ENCODE results near the gene DDX55. TPM values are rescaled to one million over a fixed set of nuclear protein-coding genes. Genes with fewer than 3 reads are reported as not detected.

Gene DDX55, protein sequence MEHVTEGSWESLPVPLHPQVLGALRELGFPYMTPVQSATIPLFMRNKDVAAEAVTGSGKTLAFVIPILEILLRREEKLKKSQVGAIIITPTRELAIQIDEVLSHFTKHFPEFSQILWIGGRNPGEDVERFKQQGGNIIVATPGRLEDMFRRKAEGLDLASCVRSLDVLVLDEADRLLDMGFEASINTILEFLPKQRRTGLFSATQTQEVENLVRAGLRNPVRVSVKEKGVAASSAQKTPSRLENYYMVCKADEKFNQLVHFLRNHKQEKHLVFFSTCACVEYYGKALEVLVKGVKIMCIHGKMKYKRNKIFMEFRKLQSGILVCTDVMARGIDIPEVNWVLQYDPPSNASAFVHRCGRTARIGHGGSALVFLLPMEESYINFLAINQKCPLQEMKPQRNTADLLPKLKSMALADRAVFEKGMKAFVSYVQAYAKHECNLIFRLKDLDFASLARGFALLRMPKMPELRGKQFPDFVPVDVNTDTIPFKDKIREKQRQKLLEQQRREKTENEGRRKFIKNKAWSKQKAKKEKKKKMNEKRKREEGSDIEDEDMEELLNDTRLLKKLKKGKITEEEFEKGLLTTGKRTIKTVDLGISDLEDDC
- total RNA-seq: 19.8 TPM

DNA sequence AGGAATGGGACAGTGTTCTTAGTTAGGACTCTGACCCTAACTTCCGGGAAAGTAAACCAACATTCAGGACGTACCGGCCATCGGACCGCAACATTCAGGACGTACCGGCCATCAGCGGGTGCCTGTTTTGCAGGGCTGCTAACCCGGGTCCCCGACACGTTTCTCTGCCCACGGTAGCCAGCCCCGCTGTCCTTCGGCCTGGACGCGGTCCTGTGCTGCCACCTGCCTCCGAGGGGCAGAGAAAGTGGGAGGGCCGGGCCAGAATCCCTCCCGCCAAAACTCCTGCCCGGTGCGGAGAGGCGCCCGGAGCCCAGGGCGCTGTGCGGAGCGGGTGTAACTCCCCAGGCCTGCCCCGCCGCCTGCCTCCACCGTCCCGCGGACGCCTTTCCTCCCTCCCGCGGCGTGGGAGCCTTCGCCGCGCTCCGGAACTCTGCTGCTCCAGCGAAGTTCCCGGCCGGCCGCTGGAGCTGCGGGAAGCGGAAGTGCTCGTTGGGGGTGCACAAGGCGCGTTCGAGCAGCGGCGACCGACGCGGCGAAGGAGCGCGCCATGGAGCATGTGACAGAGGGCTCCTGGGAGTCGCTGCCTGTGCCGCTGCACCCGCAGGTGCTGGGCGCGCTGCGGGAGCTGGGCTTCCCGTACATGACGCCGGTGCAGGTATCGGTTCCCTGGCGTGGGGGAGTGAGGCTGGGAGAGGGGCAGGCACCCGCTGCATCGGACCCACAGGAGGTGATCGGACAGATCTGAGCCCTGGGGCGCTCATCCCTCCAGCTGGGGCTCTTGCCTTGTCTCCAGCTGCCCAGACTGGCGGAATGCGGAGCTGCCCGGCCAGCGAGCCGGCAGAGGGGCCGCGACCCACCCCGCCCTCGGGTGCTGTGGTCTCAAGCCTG is at the start of gene DDX55:
Gene DDX55, plus strand, starts transcription at position 498 of the 888 bp plus-strand sequence. Its CDS starts 50 bp downstream, at position 548.

DNA sequence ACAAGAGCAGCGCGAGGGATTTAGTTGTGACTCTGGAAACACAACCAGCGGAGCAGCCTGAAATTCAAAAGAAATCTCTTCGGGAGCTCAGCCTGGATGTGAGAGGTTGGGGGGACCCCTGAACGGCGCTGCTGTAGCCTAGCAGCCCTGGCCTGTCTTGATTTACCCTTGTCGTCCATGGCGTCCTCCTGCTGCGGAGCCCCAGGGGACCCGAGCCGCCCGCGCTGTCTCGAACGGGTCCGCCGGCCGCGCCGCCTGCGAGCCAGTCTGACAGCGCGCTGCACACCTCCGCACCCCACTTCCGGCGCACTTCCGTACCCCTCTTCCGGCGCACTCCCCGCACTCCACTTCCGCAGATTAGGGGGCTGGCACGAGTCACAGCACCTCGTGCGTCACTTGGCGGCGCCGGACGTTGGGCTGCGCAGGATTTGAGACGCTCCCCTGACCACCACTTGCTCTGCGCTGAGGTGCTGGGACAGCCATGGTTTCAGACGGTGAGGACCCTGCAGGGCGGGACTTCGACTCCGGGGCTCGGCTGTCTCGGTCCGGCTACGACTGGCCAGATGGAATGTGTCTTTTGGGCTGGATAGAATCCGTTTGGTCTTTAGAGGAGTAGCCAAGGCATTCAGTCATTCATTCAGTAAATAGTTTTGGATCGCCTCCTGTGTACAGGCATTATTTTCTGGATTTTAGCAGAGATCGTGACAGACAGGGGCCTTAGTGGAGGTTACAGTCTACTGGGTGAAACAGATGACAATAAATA is 31.7 kb downstream of the DDX55 start, which contains the start of the genes EIF2B1 and GTF2H3:
Gene EIF2B1, minus strand, starts transcription at position 308 of the 763 bp plus-strand sequence. Its CDS starts 129 bp downstream, at position 179.
Gene GTF2H3, plus strand, starts transcription at position 451 of the 763 bp plus-strand sequence. Its CDS starts 31 bp downstream, at position 482.

Small RNAs within 50 kb of the gene (small RNA-seq; reads per million reads assigned to genes)
- 0.08 reads per million for gene SNORA9B

Other genes starting within 250 kb of the DDX55 start
- gene SBNO1, start 237.3 kb upstream of the DDX55 start, total RNA-seq: 37.1 TPM
- 29.8 TPM for gene KMT5A, start 218.0 kb upstream of the DDX55 start, total RNA-seq
- 1.8 TPM for gene RILPL2, start 165.4 kb upstream of the DDX55 start, total RNA-seq
- 24.7 TPM for gene SNRNP35, start 144.0 kb upstream of the DDX55 start, total RNA-seq
- gene RILPL1, start 68.4 kb upstream of the DDX55 start, total RNA-seq: 6.2 TPM
- gene TMED2, start 17.5 kb upstream of the DDX55 start, total RNA-seq: 213 TPM
- 26.8 TPM for gene EIF2B1, start 31.6 kb downstream of the DDX55 start, total RNA-seq
- gene GTF2H3, start 31.7 kb downstream of the DDX55 start, total RNA-seq: 32.5 TPM
- 33.0 TPM for gene TCTN2, start 69.0 kb downstream of the DDX55 start, total RNA-seq
- gene ATP6V0A2, start 110.3 kb downstream of the DDX55 start, total RNA-seq: 20.1 TPM
- gene DNAH10, start 160.2 kb downstream of the DDX55 start, total RNA-seq: 5.3 TPM